Measurements from ENCODE around the gene RAB3D.

Gene RAB3D

DNA sequence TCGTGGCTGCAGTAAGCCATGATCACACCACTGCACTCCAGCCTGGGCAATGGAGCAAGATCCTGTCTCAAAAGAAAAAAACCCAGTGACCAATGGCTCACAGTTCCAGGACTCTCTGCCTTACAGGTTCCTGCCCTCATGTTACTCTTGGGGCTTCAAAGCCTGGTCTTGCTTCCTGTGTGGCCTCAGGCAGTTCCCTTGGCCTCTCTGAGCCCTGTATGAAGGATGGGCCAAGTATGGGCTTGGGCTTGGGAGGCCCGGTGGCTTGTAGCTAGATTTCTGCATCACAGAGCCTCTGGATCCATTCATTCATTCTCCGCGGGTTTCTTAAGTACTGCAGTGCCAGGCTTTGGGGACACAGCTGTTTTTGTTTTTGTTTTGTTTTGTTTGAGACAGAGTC lies 44.3 kb downstream of the RAB3D start:
- no peak for DNase-seq (ENCODE audit: low read depth)

DNA sequence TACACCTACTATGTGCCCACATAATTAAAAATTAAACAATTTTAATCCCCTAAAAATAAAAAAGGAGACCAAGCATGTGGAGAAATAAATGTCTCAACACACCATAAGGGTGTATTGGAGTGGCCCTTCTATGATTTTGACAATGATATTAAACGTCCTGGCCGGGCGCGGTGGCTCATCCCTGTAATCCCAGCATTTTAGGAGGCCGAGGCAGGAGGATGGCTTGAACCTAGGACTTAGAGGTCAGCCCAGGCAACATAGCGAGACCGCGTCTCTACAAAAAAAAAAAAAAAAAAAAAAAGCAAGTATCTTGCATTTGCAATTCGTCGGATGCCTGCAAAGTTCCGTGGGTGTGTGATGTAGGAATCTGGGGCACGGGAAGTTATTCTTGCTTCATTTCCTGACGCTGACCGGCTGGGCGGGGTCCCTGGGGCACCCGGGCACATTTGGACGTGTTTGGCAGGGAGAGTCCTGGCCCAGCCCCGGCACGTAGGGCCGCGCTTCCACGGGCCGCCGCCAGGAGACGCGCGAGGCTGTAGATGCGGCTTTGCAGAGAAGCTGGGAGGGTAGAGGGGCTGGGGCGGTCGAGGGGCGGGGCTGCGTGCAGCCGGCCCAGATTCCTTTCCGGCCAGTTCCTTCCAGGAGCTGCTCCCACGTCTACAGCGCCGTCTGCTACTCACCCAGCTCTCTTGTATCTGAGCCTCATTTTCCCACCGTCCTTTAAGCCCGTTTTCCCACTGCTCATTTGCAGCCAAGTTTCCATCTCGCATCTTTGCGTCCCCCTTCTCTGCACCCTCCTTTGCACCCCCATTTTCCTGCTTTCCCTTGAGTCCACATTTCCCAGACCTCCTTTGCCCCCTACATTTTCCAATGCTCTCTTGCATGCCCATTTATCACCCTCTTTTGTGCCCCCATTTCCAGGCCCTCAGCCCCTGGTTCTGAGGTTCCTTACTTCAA lies 45.7 kb downstream of the RAB3D start:
- DNase-seq (ENCODE audit: low read depth): peak; percentile 84

DNA sequence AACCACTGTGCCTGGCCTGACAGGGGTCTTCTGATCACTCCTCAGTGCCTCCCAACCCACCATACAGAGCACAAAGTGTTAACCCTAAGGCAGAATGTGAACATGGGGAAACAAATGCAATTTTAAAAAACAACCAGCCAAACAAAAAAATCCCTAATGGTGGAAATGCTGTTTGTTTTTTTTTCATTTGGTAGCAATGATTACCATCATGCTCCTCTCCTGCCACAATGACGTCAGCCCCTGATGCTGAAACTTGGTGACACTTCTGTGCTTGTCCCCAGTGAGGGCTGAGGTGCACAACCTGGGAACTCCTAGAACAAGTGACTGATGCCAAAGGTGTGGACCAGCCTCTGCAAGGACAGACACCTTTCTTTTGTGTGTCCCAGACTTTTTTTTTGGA lies 47.5 kb downstream of the RAB3D start:
- no peak for DNase-seq (ENCODE audit: low read depth)

DNA sequence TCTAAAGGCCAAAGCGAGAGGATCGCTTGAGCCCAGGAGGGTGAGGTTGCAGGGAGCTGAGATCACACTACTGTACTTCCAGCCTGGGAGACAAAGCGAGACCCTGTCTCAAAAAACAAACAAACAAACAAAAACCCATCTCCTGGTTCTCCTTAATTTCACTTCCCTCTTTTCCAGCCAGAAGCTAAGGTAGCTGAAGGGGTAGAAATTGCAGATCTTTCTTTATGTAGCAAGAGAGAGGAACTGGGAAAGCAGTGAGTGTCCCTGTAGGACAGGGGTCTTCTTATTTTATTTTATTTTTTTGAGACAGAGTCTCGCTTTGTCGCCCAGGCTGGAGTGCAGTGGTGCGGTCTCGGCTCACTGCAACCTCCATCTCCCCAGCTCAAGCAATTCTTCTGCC lies 48.0 kb downstream of the RAB3D start:
- no peak for DNase-seq (ENCODE audit: low read depth)

DNA sequence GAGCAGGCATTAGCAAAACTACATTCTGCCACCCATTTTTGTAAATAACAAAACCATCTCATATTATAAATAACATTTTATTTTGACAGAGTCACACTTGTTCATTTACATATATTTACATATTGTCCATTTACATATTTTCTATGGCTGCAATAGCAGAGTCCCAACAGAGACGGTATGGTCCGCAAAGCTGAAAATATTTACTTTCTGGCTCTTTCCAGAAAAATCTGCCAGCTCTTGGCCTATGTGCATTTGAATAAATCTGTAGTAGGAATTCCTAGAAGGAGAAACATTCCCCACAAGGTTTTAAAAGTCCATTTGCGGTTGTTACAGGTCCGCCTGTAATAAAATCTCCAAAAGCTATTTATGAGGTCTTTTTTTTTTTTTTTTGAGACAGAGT lies 49.2 kb downstream of the RAB3D start:
- DNase-seq (ENCODE audit: low read depth): no peak

DNA sequence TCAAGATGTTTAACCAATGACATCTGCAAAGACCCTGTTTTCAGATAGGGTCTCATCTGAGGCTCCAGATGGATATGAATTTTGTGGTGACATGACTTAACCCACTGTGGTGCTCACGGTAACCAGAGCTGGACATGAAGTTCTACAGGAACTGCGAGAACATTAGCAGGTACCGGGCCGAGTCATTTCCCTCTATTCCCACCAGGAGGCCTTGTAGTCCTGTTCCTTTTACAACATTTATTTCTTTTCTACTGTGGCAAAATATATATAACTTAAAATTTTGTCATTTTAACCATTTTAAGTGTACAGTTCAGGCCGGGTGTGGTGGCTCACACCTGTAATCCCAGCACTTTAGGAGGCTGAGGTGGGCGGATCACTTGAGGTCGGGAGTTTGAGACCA lies 51.1 kb downstream of the RAB3D start:
- no peak for DNase-seq (ENCODE audit: low read depth)

DNA sequence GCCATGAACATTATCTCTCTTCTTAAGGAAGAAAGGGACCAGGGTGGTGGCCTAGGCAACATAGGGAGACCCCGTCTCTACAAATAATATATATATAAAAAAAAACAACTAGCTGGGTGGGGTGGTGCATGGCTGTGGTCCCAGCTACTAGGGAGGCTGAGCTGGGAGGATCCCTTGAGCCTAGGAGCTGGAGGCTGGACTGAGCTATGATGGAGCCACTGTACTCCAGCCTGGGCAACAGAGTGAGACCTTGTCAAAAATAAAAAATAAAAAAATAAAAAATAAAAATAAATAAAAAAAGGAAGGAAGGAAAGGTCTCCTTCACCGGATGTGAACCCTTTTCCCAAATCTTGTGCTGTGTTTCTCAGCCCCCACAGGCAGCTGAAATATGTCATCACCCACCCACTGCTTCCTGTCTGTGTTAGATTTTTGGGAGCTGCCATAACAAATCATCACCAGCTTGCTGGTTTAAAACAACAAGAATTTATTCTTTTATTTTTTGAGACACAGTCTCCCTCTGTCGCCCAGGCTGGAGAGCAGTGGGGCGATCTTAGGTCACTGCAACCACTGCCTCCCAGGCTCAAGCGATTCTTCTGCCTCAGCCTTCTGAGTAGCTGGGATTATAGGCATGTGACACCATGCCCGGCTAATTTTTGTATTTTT lies 53.0 kb downstream of the RAB3D start:
- DNase-seq (ENCODE audit: low read depth): no peak

DNA sequence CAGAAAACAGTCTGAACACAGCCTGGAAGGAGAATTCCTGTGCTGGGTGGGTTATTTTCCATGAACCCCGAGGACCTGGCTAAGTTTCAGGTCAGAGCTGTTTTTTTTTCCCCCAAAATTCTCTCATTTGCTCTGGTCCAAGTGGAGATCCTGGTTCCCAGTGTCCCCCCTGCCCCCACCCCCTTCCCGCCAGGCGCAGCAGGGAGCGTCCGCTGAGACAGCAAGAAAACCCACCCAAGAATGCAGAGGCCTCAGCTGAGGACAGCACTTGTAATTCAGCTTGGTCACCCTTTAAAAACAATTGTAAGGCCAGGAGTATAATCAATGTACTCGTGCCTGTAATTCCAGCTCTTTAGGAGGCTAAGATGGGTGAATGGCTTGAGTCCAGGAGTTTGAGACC lies 54.9 kb downstream of the RAB3D start:
- no peak for DNase-seq (ENCODE audit: low read depth)

DNA sequence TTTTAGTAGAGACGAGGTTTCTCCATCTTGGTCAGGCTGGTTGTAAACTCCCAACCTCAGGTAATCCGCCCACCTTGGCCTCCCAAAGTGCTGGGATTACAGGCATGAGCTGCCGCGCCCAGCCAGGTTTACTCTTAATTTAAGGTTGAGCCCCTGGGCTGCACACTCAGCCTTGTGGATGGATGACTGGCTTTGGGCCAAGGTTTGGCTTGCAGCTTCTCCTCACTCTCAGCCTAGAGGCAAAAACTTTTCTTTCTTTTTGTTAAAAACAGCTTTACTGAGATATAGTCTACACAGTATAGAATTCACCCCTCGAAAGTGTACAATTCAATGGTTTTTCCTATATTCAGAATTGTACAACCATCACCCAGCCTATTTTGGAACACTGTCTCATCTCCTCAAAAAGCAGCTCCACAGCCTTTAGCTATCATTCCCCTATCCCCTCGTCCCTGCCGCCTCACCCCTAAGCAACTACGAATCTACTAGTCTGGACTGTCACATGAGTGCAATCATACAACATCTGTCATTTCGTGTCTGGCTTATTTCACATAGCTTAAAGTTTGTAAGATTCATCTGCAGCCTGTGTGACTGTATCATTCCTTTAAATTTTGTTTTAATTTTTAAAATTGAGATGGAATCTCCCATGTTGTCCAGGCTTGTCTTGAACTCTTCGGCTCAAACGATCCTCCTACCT lies 58.0 kb downstream of the RAB3D start:
- DNase-seq (ENCODE audit: low read depth): no peak

DNA sequence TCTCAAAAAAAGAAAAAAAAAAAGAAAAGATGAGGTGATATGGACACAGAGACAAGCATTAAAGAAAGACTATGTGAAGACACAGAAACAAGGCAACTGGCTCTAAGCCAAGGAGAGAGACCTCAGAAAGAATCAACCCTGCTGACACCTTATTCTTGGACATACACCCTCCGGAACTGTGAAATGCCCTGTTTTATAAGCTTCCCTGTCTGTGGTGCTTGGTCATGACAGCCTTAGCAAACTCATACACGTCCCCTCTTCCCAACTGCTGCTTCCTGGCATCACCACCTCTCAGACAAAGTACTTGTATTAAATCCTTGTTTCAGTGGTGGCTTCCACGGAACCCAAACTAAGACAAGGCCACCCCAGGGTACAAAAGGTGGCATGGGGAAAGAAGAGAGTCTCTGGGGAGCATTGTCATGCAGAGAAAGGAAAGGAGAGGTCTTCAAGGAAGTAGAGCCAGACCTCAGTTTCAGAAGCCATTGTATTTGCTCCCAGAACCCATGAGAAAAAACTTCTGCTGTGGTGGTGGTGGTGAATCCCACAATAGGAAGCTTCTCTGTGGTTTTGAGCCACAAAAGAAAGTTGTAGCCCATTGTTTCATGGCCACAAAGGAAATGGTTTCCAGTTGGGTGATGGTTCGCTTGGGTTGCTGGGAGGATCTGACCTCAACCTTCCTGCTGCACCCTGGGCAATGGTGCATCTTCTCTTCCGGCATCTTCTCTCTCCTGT lies 59.8 kb downstream of the RAB3D start:
- DNase-seq (ENCODE audit: low read depth): no peak

DNA sequence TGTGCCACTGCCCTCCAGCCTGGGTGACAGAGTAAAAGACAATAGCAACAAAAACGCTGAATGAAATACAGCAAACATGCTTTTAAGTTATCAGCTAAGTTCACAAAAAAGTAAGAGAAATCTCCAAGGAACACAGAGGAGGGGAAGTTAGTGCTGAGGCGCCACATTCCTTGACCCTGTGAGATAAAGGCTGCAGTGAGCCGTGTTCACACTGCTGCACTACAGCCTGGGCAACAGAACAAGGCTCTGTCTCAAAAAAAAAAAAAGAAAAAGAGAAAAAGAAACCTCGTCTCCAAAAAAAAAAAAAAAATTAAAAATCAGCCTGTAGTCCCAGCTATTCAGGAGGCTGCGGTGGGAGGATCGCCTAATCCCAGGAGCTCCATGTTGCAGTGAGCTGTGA lies 60.8 kb downstream of the RAB3D start:
- DNase-seq (ENCODE audit: low read depth): no peak

DNA sequence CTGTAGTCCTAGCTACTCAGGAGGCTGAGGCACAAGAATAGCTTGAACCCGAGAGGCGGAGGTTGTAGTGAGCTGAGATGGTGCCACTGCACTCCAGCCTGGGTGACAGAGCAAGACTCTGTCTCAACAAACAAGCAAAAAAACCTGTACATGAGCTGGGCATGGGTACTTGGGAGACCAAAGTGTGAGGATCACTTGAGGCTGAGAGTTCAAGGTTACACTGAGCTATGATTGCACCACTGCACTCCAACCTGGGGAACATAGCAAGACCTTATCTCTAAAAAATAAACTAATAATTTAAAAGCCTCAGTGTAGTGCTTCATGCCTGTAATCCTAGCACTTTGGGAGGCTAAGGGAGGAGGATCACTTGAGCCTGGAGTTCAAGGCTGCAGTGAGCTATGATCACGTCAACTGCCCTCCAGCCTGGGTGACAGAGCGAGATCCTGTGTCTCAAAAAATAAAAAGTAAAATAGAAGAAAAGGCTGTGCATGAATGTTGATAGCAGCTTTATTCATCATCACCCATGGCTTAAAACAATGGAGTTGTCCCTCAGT lies 64.8 kb downstream of the RAB3D start:
- DNase-seq (ENCODE audit: low read depth): no peak

DNA sequence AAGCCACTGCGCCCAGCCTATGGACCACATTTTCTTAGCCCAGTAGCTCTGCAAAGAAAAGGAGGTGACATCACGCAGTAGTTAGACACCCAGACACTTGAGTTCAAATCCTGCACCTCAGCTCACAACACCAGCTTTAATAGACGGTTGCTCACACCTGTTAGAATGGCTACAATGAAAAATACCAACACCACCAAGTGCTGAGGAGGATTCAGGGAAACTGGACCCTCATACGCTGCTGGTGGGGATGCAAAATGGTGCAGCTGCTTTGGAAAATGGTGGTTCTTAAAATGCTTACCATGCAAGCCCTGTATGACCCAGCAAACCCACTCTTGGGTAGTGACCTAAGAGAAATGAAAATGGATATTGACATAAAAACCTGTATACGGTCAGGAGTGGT lies 65.5 kb downstream of the RAB3D start:
- no peak for DNase-seq (ENCODE audit: low read depth)

DNA sequence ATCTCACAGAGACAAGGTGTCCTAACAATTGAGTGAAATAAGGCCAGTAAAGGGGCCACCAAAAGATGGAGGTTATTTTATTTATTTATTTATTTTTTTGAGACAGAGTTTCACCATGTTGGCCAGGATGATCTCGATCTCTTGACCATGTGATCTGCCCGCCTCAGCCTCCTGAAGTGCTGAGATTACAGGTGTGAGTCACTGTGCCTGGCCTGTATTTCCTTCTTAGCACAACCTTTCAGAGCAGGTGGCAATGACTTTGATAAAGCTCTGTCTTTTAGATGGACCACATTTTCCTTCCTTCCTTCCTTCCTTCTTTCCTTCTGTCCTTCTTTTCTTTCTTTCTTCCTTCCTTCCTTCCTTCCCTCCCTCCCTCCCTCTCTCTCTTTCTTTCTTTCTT lies 66.2 kb downstream of the RAB3D start:
- no peak for DNase-seq (ENCODE audit: low read depth)

All from stromal cell of bone marrow (primary cell).